Measurements from ENCODE around the gene SLC9A9. TPM values are rescaled to one million over a fixed set of nuclear protein-coding genes. Genes with fewer than 3 reads are reported as not detected.
A peak's percentile ranks its signal among the peaks of the same experiment; 100 is the strongest.

The SLC9A9 gene
- total RNA-seq, 4 donors from 2014 or later = 1.7 to 8.2 (median 3.6) TPM

- Histone ChIP-seq H3K4me1 (peaks cover 20 to 31% of the 10 kb centered on the region in 2 donors), H3K27ac (peak overlapping the region in 1 of 4 donors; percentile 29), H3K27me3 (no peaks in the 10 kb centered on the region), H3K36me3 (no peaks in the 10 kb centered on the region), H3K4me3 (no peak overlapping the region), H3K9me3 (no peaks in the 10 kb centered on the region)
- intact Hi-C loops (cut with DNase I; ENCODE audit: low total_unique reads) = loop anchor here (1.0 to 2.0 kb wide), 2 partner anchors 75 to 121 kb away; partner anchors contain the start of gene DIPK2A
- in situ Hi-C loops (cut with MboI; ENCODE audit: low sequenced_read_pairs in 4 of 4) = no loop called here
- DNase-seq (no peak), ATAC-seq (peak; percentile 62 to 68)
- TF ChIP-seq POLR2A (IDR thresholded peaks at IDR 0.05) = no peak
- no peak for TF ChIP-seq CTCF (IDR thresholded peaks at IDR 0.05 in 4 of 5, conservative IDR thresholded peaks at IDR 0.05 in 1 of 5)
Measured at GRCh38 chr3:143849854-143850549, 1.7 kb upstream of the SLC9A9 start.

GRCh38 chr3:143848704-143849103 is 436 bp upstream of the SLC9A9 start:
- no peak for DNase-seq
- Histone ChIP-seq H3K27ac (peak overlapping the region; percentile 3 to 68 (median 62)), H3K4me1 (peaks cover 20 to 34% of the 10 kb centered on the region in 2 donors), H3K4me3 (peak overlapping the region; percentile 63 to 71 (median 66)), H3K36me3 (no peaks in the 10 kb centered on the region), H3K27me3 (no peaks in the 10 kb centered on the region), H3K9me3 (no peaks in the 10 kb centered on the region)
- in situ Hi-C loops (cut with MboI; ENCODE audit: low sequenced_read_pairs in 4 of 4) (no loop called here), intact Hi-C loops (cut with DNase I; ENCODE audit: low total_unique reads) (loop anchor here (2.0 kb wide), 1 partner anchor 122 kb away; the partner anchor contains the start of gene DIPK2A)
- no peak for TF ChIP-seq POLR2A (IDR thresholded peaks at IDR 0.05)
- TF ChIP-seq CTCF (IDR thresholded peaks at IDR 0.05 in 4 of 5, conservative IDR thresholded peaks at IDR 0.05 in 1 of 5) = no peak
- ATAC-seq = no peak

- TF ChIP-seq POLR2A (IDR thresholded peaks at IDR 0.05) (no peak), CTCF (IDR thresholded peaks at IDR 0.05 in 4 of 5, conservative IDR thresholded peaks at IDR 0.05 in 1 of 5) (no peak)
- ATAC-seq = no peak
- intact Hi-C loops (cut with DNase I; ENCODE audit: low total_unique reads) (no loop called here), in situ Hi-C loops (cut with MboI; ENCODE audit: low sequenced_read_pairs in 4 of 4) (no loop called here)
- H3K4me1 ChIP-seq = peaks cover 12% of the 10 kb centered on the region in 2 donors
- no peaks in the 10 kb centered on the region for H3K27me3 ChIP-seq
- H3K36me3 ChIP-seq = no peaks in the 10 kb centered on the region
- H3K9me3 ChIP-seq = no peaks in the 10 kb centered on the region
- no peak overlapping the region for H3K4me3 ChIP-seq
- DNase-seq = no peak
- no peak overlapping the region for H3K27ac ChIP-seq
Measured at GRCh38 chr3:143843587-143843986, 4.7 kb downstream of the SLC9A9 start.

GRCh38 chr3:143840636-143841035 is 7.6 kb downstream of the SLC9A9 start:
- Histone ChIP-seq H3K4me1 (peaks cover 0 to 3% of the 10 kb centered on the region in 2 donors), H3K9me3 (no peaks in the 10 kb centered on the region), H3K27ac (no peak overlapping the region), H3K27me3 (no peaks in the 10 kb centered on the region), H3K36me3 (no peaks in the 10 kb centered on the region), H3K4me3 (no peak overlapping the region)
- ATAC-seq (no peak), DNase-seq (no peak)
- intact Hi-C loops (cut with DNase I; ENCODE audit: low total_unique reads) (no loop called here), in situ Hi-C loops (cut with MboI; ENCODE audit: low sequenced_read_pairs in 4 of 4) (no loop called here)
- no peak for TF ChIP-seq CTCF (IDR thresholded peaks at IDR 0.05 in 4 of 5, conservative IDR thresholded peaks at IDR 0.05 in 1 of 5)
- no peak for TF ChIP-seq POLR2A (IDR thresholded peaks at IDR 0.05)
